ENCODE results near the gene NAPB. TPM values are rescaled to one million over a fixed set of nuclear protein-coding genes. Genes with fewer than 3 reads are reported as not detected.
A peak's percentile ranks its signal among the peaks of the same experiment; 100 is the strongest.

The NAPB gene
- total RNA-seq, 1 experiment from 2014 or later = 8.7 TPM

DNA sequence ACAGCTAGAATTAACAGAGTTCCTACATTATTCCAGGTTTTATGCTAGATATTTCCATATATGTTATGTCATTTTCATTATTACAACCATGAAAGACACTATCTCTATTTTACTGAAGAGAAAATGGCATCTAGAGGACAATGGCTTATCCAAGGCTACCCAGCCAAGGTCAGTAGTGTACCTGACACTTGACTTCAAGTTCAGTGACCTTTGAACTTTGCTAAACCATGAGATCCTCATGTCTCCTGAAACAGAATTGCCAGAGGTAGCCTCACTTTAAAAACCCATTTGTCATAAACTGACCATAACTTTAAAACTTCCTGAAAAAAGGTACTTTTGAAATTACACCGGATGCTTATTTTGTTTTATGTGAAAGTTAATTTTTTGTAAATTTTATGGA lies 14.4 kb downstream of the NAPB start:
- no peak for DNase-seq (ENCODE audit: low read depth)

DNA sequence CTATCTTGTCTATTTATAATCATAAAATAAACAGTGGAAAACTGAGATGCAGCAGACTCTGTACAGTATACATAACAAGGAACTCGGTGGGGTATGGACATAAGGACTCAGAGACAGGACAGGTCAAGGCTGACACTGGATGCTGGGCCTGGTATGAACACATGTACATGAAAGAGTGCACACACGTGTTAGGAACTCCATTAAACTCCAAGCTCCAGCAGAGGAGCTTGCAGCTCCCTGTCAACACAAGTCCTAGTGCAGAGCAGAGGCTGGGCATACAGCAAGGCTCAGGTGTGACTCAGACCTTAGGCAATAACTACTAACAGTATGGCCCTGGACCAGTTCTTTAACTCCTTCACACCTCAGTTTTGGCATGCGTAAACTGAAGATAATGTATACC lies 17.1 kb downstream of the NAPB start:
- no peak for DNase-seq (ENCODE audit: low read depth)

DNA sequence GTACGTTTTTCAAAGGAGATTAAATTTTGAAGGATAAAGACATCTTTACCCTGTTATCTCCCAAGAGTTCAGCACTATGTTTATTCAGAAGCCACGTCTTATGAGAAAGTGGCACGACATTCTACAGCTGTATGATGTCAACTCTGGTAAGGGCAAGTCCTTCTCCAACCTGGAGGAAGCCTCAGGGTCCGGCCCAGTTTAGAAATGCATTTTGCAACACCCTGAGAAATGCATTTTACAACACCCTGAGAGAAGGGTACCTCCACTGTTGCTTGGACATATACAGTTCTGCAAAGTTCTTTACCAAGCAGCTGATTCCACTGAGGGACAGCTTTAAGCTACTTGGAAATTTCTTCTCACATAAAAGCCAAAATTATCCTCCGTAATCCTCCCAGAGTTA lies 17.5 kb downstream of the NAPB start:
- no peak for DNase-seq (ENCODE audit: low read depth)

DNA sequence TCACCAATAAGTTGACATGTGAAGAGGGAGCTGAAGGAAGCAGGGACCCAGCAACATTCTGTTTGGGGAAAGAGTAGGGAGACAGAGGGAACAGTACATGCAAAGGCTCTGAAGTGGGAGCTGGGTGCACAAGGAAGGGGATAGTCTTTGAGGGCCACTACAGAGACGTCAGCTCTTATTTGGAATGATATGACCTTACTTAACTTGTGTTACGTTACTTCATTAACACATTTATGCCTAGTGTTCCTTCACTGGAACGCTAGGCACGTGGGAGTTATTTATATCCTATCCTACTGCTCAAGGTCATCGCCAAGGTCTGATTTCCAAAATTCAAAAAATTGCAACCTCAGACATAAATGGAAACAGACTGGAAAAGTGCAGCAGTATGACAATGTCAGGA lies 20.2 kb downstream of the NAPB start:
- DNase-seq (ENCODE audit: low read depth) = no peak

DNA sequence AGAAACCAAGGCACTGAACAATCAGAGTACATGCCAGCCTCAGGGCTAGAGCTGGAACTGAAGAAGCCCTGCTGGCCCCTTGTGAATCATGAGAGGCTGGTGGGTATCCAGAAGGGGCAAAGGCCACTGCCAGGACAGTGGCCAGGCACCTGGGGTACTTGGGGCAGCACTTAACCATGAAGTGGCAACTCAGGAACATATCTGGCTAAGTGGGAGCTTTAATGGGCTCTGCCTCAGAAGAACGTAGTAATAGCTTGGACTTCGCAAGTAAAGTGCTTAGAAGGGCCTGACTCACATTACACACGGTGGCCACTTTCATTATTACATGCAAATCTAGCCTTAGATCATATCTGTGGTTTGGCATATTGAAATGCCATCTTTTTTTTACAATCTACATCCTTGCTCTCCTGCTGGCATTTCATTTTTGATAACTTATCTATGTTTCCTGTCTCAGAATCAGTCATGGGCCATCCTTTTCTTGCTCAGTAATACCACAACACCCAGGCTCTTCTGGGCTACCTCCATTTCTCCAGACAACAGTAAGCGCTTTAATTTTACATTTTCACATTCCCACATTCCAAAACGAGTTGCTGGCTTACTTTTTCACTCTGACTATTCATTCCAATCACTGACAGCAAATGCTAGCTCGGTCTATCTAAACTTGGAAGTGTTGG lies 21.6 kb downstream of the NAPB start:
- DNase-seq (ENCODE audit: low read depth) = peak; percentile 41

DNA sequence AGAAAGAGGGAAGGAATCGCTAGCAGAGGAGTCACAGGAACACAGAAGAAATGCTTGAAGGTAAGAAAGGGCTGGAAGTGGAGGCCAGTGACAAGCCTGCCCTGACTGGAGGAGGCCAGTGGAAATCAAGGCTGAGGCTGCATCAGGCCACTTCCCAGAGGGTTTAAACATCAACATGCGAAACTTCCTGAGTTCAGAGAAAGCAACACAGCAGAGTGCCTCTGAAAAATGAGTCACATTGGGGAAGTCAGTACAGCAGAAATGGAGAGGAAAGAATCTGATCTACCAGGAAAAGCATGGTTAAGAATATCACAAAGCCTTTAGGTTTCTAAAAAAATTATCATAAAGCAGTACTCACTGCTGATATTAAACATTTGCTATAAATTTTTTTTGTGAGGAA lies 23.3 kb downstream of the NAPB start:
- no peak for DNase-seq (ENCODE audit: low read depth)

DNA sequence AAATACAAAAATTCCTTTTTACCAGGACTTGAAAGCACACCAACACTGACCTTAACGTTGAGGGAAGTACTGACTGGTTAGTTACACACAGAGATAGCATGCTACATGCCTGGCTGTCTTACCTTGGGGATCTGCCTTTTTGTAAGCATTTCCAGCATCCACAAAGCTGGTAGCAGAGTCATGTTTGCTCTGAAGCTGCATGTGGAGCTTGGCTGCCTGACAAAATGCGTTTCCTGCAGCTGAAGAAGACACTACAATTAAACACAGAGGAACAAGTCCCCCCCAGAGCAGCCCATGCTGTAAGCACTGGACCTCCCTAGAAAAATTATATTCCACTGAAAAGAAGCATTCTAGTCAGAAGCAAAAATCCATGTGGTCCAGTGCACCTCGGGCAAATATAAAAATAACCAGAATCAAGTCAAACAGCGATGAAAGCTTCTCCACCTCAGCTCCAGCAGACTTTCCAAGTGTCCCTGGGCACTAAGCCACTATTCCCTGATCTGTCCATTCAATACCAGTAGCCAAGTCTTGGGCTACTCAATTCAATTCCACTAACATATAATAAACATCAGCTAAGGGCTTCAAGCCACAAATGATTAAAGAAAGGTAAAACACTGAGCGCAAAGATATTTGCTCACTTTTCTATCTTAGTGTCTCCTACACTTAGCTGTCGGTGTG lies 24.2 kb downstream of the NAPB start:
- no peak for DNase-seq (ENCODE audit: low read depth)

DNA sequence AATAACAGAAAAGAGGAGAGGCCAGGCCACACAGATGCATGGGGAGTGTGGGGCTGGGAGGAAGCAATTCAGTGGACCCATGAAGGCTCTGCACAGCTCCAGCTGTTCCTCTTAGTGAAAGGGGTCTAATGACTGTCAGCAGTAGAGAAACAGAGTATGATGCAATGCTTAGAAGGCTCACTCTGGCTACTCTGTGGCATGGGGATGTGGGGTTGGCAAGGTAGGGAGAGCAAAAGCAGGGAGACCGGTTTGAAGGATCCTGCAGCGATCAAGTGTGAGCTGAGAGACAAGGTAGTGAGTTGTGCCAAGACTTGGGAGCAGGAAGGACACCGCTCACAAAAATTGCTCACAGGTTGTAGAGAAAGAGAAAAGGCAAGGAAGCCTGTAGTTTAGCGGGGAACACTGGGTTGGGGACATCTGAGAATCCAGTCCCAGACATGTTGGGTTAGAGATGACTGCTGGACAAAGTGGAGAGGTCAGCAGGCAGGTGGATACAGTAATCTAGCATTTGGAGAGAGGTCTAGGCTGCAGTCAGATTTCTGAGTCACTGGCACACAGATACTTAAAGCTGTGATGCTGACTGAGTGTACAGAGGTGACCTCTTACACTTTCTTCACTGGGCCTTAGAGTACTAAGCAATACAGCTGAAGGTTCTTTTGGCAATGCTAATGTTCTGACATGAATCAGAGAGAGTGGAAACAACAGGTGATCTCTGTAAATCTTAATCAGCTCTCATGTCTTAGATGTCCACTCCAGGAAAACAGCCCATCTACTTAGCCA lies 27.1 kb downstream of the NAPB start:
- DNase-seq (ENCODE audit: low read depth) = no peak

DNA sequence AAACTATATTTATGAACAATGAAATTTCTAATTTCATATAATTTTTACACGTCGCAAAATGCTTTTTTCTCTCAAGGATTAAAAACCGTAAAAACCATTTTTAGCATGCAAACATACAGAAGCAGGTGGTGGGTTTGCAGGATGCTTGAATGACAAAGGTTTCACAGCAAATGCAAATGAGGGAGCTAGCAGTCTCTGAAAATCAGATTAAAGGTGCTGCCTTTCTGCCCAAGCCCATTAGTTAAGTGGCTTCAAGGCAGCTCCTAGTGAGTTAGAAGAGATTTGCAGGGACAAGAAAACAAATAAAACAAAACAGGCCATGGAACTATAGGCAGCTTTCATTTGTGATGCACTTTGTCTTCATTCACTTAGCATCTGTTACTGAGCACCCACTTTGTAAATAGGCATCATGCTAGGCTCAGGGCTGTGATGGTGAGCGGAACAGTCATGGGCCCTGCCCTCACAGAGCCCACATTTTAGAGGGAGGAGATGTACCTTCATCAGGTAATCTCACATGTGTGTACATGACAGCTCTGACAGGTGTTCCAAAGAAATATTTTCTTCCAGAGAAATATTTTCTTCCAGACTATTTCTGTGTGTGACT lies 29.5 kb downstream of the NAPB start:
- DNase-seq (ENCODE audit: low read depth) = no peak

DNA sequence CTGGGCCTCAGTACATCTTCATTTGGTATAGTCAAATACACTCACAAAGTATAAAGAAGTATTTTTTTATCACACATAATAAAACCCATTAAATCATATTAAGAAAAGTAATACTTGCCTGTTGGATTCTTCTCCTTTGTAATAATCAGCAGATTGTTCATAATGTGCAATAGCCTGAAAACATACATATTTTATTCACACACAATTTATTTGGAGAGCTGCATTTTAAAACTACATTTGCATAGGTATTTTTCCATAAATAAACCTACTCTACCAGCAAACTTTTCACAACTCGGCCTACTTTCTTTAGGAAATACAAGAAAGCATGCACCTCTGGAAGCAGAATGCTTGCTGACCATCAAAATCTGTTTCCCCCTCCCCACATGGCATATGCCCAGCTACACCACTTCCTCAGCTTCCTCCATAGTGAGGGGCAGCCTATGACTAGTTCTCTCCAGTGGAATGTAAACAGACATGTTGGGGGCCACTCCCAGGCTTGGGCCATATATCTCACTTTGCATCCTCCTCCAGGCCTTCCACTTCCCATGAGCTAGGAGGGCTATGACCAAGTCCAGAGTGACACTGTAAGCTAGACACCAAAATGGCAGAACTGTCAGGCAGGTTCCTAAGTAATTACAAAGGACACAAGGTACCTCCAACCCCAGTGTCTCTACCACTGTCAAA lies 31.1 kb downstream of the NAPB start:
- no peak for DNase-seq (ENCODE audit: low read depth)

DNA sequence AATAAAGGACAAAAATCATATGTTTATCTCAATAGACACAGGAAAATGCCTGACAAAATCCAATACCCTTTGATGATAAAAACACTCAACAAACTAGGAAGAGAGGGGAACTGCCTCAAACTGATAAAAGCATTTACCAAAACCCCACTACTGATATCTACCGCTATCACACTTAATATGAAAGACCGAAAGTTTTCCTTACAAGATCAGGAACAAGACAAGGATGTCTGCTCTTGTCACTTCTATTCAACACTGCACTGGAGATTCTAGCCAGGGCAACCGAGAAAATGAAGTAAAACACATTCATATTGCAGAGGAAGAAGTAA lies 34.2 kb downstream of the NAPB start:
- DNase-seq (ENCODE audit: low read depth) = no peak

DNA sequence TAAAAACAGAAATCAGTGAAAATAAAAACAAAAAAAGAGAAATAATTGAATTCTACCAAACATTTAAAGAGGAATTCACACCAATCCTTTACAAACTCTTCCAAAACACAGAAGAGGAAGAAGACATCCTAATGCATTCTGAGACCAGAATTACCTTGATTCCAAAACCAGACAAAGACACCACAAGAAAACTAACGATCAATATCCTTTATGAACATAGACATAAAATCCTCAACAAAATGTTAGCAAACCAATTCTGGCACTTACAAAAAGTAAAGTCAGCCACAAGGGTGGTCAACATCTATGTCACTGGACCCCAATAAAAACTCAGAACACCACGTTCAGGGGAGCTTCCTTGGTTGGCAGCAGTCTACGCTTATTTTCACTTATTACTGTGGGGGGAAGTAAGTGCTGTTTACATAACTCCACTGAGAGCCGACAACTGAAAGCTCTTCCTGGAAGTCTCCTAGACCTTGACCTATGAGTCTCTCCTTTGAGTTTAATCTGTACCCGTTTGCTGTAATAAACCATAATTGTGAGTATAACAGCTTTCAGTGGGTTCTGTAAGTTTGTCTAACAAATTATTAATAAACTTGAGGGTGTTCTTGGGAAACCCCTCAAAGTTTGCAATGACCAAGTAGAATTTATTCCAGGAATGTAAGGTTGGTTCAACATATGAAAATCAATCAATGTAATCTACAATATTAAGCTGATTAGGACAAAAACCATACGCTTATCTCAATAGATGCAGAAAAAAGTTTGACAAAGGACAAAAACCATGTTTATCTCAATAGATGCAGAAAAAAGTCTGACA lies 34.8 kb downstream of the NAPB start:
- DNase-seq (ENCODE audit: low read depth) = no peak

DNA sequence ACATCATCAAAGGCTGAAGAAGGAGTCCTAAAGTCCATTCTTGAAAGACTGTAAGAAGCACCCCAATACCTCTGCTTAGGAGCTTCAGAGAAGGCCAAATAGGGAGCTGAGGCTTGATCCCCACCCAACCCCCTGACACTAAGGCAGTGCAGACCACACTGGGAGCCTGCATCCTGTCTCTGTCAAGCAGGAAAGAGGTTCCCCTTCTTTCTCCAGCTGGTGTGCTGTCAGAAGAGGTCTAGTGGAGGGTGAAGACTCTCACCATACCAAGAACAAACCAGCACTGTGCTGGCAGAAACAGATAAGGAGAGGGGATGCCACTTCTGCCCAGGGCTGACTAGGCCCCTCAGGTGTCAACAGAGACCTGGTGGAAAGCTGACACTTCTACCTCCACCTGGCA lies 39.4 kb downstream of the NAPB start:
- DNase-seq (ENCODE audit: low read depth) = no peak

DNA sequence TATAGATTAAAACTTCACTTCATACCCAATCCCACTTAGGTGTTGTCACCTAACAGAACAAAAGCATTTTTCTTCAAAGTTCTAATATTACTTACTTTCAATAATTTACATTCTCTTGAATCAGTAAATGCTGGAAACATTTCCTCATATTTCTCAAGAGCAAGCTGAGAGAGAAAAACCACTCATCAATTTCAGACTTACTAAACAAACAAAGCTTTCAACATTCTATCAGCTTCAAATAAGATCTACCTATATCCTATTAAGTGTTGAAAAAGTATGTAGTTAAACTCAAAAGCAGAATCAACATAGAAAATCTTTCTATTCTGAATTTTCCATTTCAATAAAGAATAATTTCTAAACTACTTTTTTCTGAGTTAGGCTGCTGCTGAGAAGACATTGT lies 41.5 kb downstream of the NAPB start:
- DNase-seq (ENCODE audit: low read depth) = no peak

DNA sequence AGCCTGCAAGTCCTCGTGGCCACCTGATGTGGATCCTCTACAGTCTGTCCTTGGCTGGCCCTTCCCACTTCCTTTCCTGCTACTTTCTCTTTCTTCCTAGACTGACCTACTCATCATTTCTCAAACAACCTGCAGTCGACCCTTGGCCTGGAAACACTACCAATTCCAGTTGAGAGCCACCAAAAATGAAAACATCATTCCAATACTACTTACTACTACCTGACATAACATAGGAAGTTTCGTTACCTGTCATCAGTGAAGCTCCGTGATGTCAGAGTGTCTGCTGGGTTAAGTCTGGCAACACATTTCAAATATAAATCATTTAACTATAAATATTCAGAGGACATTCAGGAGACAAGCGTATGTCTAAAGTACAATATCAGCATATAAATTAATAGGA lies 45.5 kb downstream of the NAPB start:
- no peak for DNase-seq (ENCODE audit: low read depth)

DNA sequence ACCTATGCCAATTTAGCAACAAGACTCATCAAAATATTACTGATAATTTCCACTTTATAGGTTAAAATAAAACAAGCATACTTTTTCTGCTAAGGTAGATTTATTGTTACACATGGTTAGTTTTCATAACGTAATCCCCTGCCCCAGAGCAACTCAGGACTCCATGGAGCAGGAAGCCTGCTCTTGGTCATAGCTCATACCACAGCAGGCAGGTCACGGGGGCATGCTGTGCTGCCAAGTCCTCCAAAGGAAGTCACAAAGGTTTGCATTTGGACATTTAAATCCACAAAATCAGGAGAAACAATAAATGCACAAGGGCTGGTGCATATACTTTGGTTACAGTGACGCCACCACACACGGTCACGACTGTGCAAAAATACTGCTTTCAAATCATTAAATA lies 46.8 kb downstream of the NAPB start:
- no peak for DNase-seq (ENCODE audit: low read depth)

DNA sequence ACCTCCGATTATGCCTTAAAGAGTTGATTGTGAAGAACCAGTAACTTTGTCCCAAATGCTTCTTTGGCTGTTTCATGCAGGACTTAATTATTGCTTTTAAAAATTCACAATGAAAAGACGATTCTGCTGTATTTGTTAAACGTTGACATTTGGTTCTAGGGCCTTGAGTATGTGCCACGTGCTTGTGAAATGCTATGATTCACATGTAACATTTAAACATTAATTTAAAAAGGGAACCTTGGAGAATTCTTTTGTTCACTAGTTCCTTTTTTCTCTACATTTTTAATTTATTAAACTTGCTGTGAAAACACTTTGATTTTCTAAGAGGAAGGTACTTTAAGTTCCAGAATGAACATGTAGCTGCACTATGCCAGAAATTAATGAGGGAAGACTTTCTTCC lies 49.8 kb downstream of the NAPB start:
- no peak for DNase-seq (ENCODE audit: low read depth)

DNA sequence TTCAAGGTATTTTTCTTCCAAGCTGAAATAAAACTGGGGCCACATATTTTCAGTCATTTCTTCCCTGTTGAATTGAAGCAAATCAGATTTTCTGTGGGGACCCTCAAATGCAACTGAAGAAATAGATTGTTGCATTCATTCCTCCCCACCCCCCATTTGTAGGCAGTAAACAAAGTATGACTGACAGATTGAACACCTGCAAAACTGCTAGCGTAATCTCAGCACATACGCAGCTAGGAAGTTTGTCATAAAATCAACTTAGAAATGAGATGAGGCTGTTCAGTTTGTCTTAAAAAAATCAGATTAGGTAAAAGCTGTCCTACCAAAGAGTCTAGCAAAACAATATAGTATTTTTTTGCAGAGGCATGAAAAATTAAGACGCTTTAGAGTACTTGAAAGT lies 50.4 kb downstream of the NAPB start:
- no peak for DNase-seq (ENCODE audit: low read depth)

DNA sequence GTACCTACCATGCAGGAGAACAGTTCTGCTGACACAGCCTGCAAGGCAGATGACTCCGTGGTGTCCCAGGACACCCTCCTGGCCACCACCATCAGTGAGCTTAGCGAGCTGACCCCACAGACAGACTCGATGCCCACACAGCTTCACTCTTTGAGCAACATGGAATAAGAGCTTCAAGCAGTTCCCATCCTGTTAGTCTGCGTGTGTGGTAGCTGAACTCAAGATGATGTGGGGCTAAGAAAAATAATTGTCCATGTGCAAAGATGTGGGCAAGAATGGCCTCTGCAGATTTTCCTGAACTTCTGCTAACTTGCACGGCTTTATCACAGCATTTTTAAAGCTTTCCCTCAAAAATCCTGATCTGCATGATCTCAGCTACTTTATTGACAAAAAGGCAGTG lies 51.0 kb downstream of the NAPB start:
- no peak for DNase-seq (ENCODE audit: low read depth)

DNA sequence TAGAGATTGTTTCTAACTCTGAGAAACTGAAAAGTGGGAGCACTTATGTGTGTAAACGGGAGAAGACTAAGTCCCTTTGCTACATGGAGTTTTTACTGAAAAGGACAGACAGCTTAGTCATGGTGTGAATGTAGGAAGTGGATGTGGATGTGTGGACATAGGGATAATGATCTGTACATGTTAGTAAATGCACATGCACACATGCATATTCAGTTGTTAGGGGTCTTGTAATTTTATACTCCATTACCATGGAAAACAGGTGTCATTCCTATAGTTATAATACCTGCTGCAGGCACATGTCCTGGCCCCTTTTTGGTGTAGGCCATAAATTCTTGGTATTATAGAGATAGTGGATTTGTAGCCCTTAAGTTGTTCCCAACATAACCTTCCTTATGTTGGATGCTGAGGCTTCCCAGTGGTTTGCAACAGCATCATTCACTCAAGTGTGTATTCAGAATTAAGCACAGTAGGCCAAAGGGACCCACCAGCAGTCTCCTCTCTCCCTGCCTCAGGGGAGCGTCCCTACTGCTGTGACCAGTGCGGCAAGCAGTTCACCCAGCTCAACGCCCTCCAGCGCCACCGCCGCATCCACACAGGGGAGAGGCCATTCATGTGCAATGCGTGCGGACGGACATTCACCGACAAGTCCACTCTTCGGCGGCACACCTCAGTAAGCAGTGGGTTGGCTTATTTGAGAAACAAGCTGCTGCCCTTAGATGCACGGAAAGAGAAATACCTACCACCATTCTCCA lies 52.0 kb downstream of the NAPB start:
- DNase-seq (ENCODE audit: low read depth) = no peak

Measured in RPMI7951 (cell line).